IMR-90 (cell line): ENCODE data around the gene CDRT4.

Source experiments
- ELK1 ChIP-seq: fragments of 150-350 bp; IDR thresholded peaks from 2 replicates; pipeline ENCODE4 v1.6.1; 2016; ENCODE audit warnings: low read depth, mild to moderate bottlenecking, low read length, moderate library complexity, borderline replicate concordance
- POLR2A ChIP-seq: IDR thresholded peaks from 2 replicates; pipeline ENCODE4 v1.6.1; 2012; ENCODE audit warnings: mild to moderate bottlenecking, low read depth, low read length
- RFX5 ChIP-seq: IDR thresholded peaks from 2 replicates; pipeline ENCODE4 v1.8.0; 2012; ENCODE audit warnings: low read depth, mild to moderate bottlenecking, low read length, moderate library complexity
- SMC3 ChIP-seq: fragments of 150-350 bp; IDR thresholded peaks from 2 replicates; pipeline ENCODE4 v1.6.1; 2016; ENCODE audit warnings: low read depth, mild to moderate bottlenecking, antibody characterized with exemption, low read length, moderate library complexity
- TF ChIP-seq, protein P1 (sequence below): conservative IDR thresholded peaks from 2 replicates; pipeline ENCODE4 v1.5.1; 2012; ENCODE audit warnings: mild to moderate bottlenecking, low read depth, low read length, improper control_type of control experiment

DNA sequence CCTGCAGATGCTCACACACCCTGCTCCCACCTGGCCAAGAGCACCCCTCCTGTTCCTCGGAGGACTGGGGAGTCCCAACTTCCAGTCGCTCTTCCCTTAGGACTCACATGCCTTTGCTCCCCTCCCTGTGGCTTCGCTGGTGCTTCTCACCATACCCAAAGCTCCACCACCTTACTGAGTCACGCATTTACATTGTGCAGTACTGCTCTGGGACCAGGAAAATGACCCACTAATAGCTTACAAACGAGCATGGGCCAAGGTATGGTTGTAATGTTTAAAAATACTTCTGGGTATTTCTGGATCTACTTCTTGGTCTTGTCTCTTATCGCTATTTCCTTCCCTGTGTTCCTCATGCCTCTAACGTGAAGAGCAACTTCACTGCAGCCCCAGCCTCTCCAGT, 41.0 kb upstream of the CDRT4 start:
- TF ChIP-seq POLR2A (no peak), SMC3 (no peak), RFX5 (no peak), ELK1 (no peak)
- TF ChIP-seq, protein P1, sequence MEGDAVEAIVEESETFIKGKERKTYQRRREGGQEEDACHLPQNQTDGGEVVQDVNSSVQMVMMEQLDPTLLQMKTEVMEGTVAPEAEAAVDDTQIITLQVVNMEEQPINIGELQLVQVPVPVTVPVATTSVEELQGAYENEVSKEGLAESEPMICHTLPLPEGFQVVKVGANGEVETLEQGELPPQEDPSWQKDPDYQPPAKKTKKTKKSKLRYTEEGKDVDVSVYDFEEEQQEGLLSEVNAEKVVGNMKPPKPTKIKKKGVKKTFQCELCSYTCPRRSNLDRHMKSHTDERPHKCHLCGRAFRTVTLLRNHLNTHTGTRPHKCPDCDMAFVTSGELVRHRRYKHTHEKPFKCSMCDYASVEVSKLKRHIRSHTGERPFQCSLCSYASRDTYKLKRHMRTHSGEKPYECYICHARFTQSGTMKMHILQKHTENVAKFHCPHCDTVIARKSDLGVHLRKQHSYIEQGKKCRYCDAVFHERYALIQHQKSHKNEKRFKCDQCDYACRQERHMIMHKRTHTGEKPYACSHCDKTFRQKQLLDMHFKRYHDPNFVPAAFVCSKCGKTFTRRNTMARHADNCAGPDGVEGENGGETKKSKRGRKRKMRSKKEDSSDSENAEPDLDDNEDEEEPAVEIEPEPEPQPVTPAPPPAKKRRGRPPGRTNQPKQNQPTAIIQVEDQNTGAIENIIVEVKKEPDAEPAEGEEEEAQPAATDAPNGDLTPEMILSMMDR: no peak
